ENCODE measurements around the gene APBB2.

APBB2 gene

DNA sequence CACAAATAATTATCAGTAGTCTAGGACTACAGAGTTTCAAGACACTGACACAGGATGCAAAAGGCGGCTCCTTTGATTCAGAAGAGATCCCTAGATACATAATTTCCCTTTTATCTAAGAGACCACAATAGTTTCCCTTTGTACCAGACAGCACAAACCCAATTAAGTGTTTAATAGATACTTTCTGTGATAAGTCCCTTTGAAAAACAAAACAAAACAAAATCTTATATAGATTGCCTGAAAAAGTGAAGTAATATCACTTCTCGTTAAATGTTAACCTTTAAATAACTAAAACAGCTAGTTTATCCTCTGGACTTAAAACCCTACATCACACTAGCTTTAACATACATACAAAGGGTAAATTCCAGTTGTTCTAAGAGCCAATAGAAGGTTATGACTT is 49.9 kb downstream of the APBB2 start:
- DNase-seq (ENCODE audit: low read depth in 2 of 2) = no peak
- H3K4me3 ChIP-seq (replicated peaks in 1 of 2; ENCODE audit: low read depth in 2 of 2, low read length in 2 of 2) = no peak overlapping the region
- TF ChIP-seq CTCF (IDR thresholded peaks at IDR 0.05; ENCODE audit: low read depth, low read length) = no peak

GRCh38 chr4:41161355-41161754 is 53.0 kb downstream of the APBB2 start:
- H3K4me3 ChIP-seq (replicated peaks in 1 of 2; ENCODE audit: low read depth in 2 of 2, low read length in 2 of 2) = no peak overlapping the region
- TF ChIP-seq CTCF (IDR thresholded peaks at IDR 0.05; ENCODE audit: low read depth, low read length) = no peak
- no peak for DNase-seq (ENCODE audit: low read depth in 2 of 2)

- peak overlapping the region in 1 of 2 donors; percentile 22 for H3K4me3 ChIP-seq (replicated peaks in 1 of 2; ENCODE audit: low read depth in 2 of 2, low read length in 2 of 2)
- DNase-seq (ENCODE audit: low read depth in 2 of 2) = no peak
- TF ChIP-seq CTCF (IDR thresholded peaks at IDR 0.05; ENCODE audit: low read depth, low read length) = no peak
Observed at GRCh38 chr4:41160856-41161255, 53.5 kb downstream of the APBB2 start.

DNA sequence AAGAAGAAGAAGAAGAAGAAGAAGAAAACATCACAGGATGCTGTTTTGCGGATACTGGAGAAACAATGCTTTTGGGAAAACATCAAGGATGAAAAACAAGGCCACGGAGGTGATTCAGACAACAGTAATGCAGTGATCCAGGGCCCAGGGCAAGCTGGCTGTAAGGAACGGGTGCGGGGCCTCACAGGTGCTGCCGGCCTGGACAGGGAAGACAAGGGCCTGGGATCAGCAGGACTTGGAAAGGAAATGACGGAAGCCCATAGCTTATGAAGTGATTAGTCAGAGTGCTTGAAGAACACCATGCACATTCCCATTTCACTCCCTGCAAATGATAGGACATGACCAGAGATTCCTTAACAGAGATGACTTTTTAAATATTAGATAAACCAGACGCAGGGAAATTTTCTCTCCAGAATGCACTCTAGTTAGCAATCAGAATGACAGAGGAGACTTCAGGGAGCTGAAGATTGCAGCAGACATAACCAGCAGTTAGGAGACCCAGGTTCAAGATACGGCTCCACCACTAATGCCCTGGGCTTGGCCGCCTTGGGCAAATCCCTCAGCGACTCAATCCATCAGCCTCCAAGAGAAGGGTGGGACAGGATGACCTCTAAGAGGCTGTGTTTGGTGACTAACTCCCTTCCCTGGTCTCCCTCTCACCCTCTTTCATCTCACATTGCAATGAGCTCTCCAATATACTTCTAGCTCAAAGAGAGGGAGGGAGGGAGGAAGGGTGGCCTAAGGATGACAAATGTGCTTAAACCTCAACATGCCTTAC is 54.1 kb downstream of the APBB2 start:
- DNase-seq (ENCODE audit: low read depth in 2 of 2) = peak; percentile 91 to 99
- no peak for TF ChIP-seq CTCF (IDR thresholded peaks at IDR 0.05; ENCODE audit: low read depth, low read length)

GRCh38 chr4:41158756-41159155 is 55.6 kb downstream of the APBB2 start:
- H3K4me3 ChIP-seq (replicated peaks in 1 of 2; ENCODE audit: low read depth in 2 of 2, low read length in 2 of 2) = no peak overlapping the region
- no peak for TF ChIP-seq CTCF (IDR thresholded peaks at IDR 0.05; ENCODE audit: low read depth, low read length)
- DNase-seq (ENCODE audit: low read depth in 2 of 2) = no peak

More for the DNA sequence above, 54.1 kb downstream of the APBB2 start:
- peak overlapping the region in 1 of 2 donors; percentile 22 for H3K4me3 ChIP-seq (replicated peaks in 1 of 2; ENCODE audit: low read depth in 2 of 2, low read length in 2 of 2)

GRCh38 chr4:41158274-41158673 is 56.1 kb downstream of the APBB2 start:
- H3K4me3 ChIP-seq (replicated peaks in 1 of 2; ENCODE audit: low read depth in 2 of 2, low read length in 2 of 2) = no peak overlapping the region
- TF ChIP-seq CTCF (IDR thresholded peaks at IDR 0.05; ENCODE audit: low read depth, low read length) = no peak
- no peak for DNase-seq (ENCODE audit: low read depth in 2 of 2)

DNA sequence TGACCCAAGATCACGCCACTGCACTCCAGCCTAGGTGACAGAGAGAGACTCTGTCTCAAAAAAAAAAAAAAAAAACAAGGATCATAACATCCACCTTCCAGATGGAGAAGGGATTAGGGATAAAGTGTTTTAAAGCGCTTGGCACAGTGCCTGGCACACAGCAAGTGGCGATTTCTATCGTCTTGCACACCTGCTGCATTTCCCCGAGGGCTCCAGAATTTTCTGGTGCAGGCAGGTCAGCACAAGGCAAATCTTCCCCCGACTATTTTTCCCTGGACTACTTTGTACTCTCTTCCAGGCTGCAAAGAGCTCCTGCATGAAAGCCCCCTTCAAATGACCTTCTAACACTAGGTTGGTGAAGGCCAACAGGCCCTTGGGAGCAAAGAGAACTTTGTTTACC is 57.3 kb downstream of the APBB2 start:
- no peak for TF ChIP-seq CTCF (IDR thresholded peaks at IDR 0.05; ENCODE audit: low read depth, low read length)
- no peak overlapping the region for H3K4me3 ChIP-seq (replicated peaks in 1 of 2; ENCODE audit: low read depth in 2 of 2, low read length in 2 of 2)
- no peak for DNase-seq (ENCODE audit: low read depth in 2 of 2)
